Spleen (tissue), 11 donors: ENCODE results near the gene CRYBG1. TPM values are rescaled to one million over a fixed set of nuclear protein-coding genes. Genes with fewer than 3 reads are reported as not detected.
"Not testable (repeated sequence)": the region's sequence is repeated elsewhere in the genome, so short reads cannot be mapped to it uniquely, and the experiment has no call there.

Source experiments
- DNase-seq: peaks from one replicate; pipeline ENCODE4 v3.0.0-alpha.2; 2020
- H3K27ac ChIP-seq, 8 donors: fragments of 200-600 bp; sonication (generic) in 7 of 8; 1 replicate in 4 of 8; 2 replicates in 4 of 8; pipeline versions ENCODE4 v1.5.0 to v1.8.0; 2016 to 2021; ENCODE audit warnings: inconsistent platforms in 4 of 8, mild to moderate bottlenecking in 4 of 8, moderate library complexity in 1 of 8
- H3K27me3 ChIP-seq, 7 donors: fragments of 200-600 bp; sonication (generic) in 6 of 7; replicated peaks in 1 of 7; 1 replicate in 4 of 7; 2 replicates in 3 of 7; pipeline versions ENCODE4 v1.5.0 to v1.8.0; 2016 to 2021; ENCODE audit warnings: inconsistent platforms in 3 of 7, mild to moderate bottlenecking in 1 of 7
- H3K36me3 ChIP-seq, 6 donors: fragments of 200-600 bp; sonication (generic) in 5 of 6; 1 replicate in 4 of 6; 2 replicates in 2 of 6; pipeline versions ENCODE4 v1.5.0 to v1.8.0; 2016 to 2021; ENCODE audit warnings: inconsistent platforms in 2 of 6
- H3K4me1 ChIP-seq, 6 donors: fragments of 200-600 bp; sonication (generic) in 5 of 6; 1 replicate in 3 of 6; 2 replicates in 3 of 6; pipeline versions ENCODE4 v1.5.0 to v1.8.0; 2016 to 2021; ENCODE audit warnings: inconsistent platforms in 3 of 6
- H3K4me3 ChIP-seq, 8 donors: fragments of 200-600 bp; sonication (generic) in 7 of 8; 1 replicate in 4 of 8; 2 replicates in 4 of 8; pipeline versions ENCODE4 v1.5.0 to v1.8.0; 2016 to 2021; ENCODE audit warnings: inconsistent platforms in 4 of 8, mild to moderate bottlenecking in 4 of 8, moderate library complexity in 2 of 8
- H3K9me3 ChIP-seq, 8 donors: fragments of 200-600 bp; sonication (generic) in 7 of 8; 1 replicate in 4 of 8; 2 replicates in 4 of 8; pipeline versions ENCODE4 v1.5.0 to v1.8.0; 2016 to 2021; ENCODE audit warnings: inconsistent platforms in 4 of 8
- POLR2A ChIP-seq, 3 donors: fragments of 450-650 bp; IDR thresholded peaks; one replicate each; pipeline ENCODE4 v1.5.1; 2017; ENCODE audit warnings: antibody characterized with exemption in 3 of 3, mild to moderate bottlenecking in 1 of 3
- POLR2AphosphoS5 ChIP-seq, 3 donors: sonication (generic); formaldehyde crosslinking; IDR thresholded peaks; one replicate each; pipeline ENCODE4 v1.5.1; 2017; ENCODE audit warnings: antibody characterized with exemption in 3 of 3
- WGBS, 5 donors: extraction: QIAGEN DNeasy Blood & Tissue Kit in 3 of 5; methylation state at CpG; one replicate each; pipeline versions ENCODE4 v1.1.5 to v1.1.7; 2013 to 2018; 5-methylcytosine and 5-hydroxymethylcytosine counted together
- intact Hi-C: fragments of 100-400 bp; cut with DNase I; formaldehyde crosslinking; loops from one replicate; pipeline ENCODE4 v1.15.0; 2023; ENCODE audit warnings: low total_unique reads
- polyA plus RNA-seq, 3 donors: library from polyadenylated mRNA; stranded (reverse); fragments of 200-250 nt; gene quantifications; one replicate each; pipeline ENCODE4 v1.2.1, GENCODE V29; 2013
- total RNA-seq, 7 donors: library from RNA; depleted of rRNA in 3 of 7; stranded (reverse); fragments of >200 nt in 3 of 7; fragmentation: NEBNext Ultra II Directional in 4 of 7; extraction: Animal tissue kit (Norgen Biotek cat#: 25700) in 4 of 7; gene quantifications; one replicate each; pipeline versions ENCODE4 v1.1.0 to v1.2.1, GENCODE V29; 2016 to 2021
- TF ChIP-seq, protein P1 (sequence below), 11 experiments: fragments of 200-600 bp in 7 of 11; fragments of 450-650 bp in 4 of 11; sonication (generic) in 4 of 11; IDR thresholded peaks in 8 of 11; conservative IDR thresholded peaks in 3 of 11; 1 replicate in 7 of 11; 2 replicates in 4 of 11; pipeline versions ENCODE4 v1.4.0 to v1.8.0; 2016 to 2021; ENCODE audit warnings: antibody characterized with exemption in 11 of 11, inconsistent platforms in 4 of 11, mild to moderate bottlenecking in 1 of 11
- donor health status: healthy with polysubstance abuse.
- donor health status: DM: no; HTN: no; CAD: no; lungs with moderate emphysema.
- donor health status: DM: no; HTN: no; CAD: no.
- donor health status: Bipolar disorder and iron deficiency.
- donor health status: healthy.
- donor health status: DM: no; HTN: no; CAD: no.
- donor health status: DM: yes; HTN: yes; CAD: no.

The CRYBG1 gene
- total and polyA plus RNA-seq, 10 donors: 5.6 to 39.1 (median 28.1) TPM

DNA sequence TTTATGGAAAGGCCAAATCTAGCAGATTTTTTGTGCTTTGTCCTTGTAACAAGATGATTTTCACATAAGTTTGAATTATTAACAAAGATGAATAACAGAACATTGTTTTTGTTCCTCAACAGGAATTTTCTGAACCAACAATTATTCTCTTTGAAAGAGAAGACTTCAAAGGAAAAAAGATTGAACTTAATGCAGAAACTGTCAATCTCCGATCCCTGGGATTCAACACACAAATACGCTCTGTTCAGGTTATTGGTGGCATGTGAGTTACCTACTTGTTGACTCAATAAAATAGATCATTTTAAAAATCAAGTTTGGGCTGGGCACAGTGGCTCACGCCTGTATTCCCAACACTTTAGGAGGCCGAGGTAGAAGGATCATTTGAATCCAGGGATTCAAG is 197.8 kb downstream of the CRYBG1 start:
- 96 to 98% (median 97%) methylated on average over 4 of the region's 4 CpGs for WGBS, 5 donors
- H3K27me3 ChIP-seq: no peaks in the 10 kb centered on the region
- H3K4me3 ChIP-seq: no peak overlapping the region
- DNase-seq: no peak
- H3K36me3 ChIP-seq: peaks cover 3 to 91% (median 60%) of the 10 kb centered on the region in 6 donors
- intact Hi-C loops: loop anchor here (5.0 kb wide), 1 partner anchor 46 kb away; no protein-coding TSS in a partner anchor
- H3K9me3 ChIP-seq: no peaks in the 10 kb centered on the region
- peaks cover 0 to 37% (median 0%) of the 10 kb centered on the region in 6 donors for H3K4me1 ChIP-seq
- TF ChIP-seq POLR2A (IDR thresholded peaks at IDR 0.05): no peak
- H3K27ac ChIP-seq: no peak overlapping the region

DNA sequence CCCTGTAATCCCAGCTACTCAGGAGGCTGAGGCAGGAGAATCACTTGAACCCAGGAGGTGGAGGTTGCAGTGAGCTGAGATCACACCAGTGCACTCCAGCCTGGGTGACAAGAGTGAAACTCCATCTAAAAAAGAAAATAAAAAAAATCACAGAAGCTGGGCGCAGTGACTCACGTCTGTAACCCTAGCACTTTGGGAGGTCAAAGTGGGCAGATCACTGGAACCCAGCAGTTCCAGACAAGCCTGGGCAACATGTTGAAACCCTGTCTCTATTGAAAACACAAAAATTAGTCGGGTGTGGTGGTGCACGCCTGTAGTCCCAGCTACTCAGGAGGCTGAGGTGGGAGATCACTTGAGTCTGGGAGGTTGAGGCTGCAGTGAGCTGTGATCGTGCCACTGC is 199.1 kb downstream of the CRYBG1 start:
- DNase-seq: not testable (repeated sequence)

GRCh38 chr6:106560996-106561685 is 200.6 kb downstream of the CRYBG1 start:
- Histone ChIP-seq H3K27me3 (no peaks in the 10 kb centered on the region), H3K36me3 (peaks cover 6 to 91% (median 60%) of the 10 kb centered on the region in 6 donors), H3K27ac (peak overlapping the region in 5 of 8 donors; percentile 29 to 72 (median 61)), H3K4me3 (no peak overlapping the region), H3K9me3 (no peaks in the 10 kb centered on the region), H3K4me1 (peaks cover 0 to 37% (median 0%) of the 10 kb centered on the region in 6 donors)
- no peak for TF ChIP-seq POLR2AphosphoS5 (IDR thresholded peaks at IDR 0.05)
- no peak for TF ChIP-seq POLR2A (IDR thresholded peaks at IDR 0.05)
- TF ChIP-seq, protein P1, sequence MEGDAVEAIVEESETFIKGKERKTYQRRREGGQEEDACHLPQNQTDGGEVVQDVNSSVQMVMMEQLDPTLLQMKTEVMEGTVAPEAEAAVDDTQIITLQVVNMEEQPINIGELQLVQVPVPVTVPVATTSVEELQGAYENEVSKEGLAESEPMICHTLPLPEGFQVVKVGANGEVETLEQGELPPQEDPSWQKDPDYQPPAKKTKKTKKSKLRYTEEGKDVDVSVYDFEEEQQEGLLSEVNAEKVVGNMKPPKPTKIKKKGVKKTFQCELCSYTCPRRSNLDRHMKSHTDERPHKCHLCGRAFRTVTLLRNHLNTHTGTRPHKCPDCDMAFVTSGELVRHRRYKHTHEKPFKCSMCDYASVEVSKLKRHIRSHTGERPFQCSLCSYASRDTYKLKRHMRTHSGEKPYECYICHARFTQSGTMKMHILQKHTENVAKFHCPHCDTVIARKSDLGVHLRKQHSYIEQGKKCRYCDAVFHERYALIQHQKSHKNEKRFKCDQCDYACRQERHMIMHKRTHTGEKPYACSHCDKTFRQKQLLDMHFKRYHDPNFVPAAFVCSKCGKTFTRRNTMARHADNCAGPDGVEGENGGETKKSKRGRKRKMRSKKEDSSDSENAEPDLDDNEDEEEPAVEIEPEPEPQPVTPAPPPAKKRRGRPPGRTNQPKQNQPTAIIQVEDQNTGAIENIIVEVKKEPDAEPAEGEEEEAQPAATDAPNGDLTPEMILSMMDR (IDR thresholded peaks at IDR 0.05 in 8 of 11, conservative IDR thresholded peaks at IDR 0.05 in 3 of 11): no peak
- WGBS, 5 donors: 83 to 87% (median 84%) methylated on average over 7 of the region's 7 CpGs
- DNase-seq: no peak
- intact Hi-C loops: loop anchor here (10.0 kb wide), 1 partner anchor 226 kb away; no protein-coding TSS in a partner anchor

More for the DNA sequence above, 199.1 kb downstream of the CRYBG1 start:
- not testable (repeated sequence) for H3K27ac ChIP-seq, H3K4me3 ChIP-seq, H3K9me3 ChIP-seq, H3K27me3 ChIP-seq
- 89 to 98% (median 92%) methylated on average over 5 of the region's 5 CpGs for WGBS, 5 donors
- H3K4me1 ChIP-seq: peaks cover 0 to 37% (median 0%) of the 10 kb centered on the region in 6 donors
- intact Hi-C loops: loop anchor here (5.0 to 10.0 kb wide), 2 partner anchors 47 to 225 kb away; no protein-coding TSS in a partner anchor
- peaks cover 6 to 91% (median 60%) of the 10 kb centered on the region in 6 donors for H3K36me3 ChIP-seq

- WGBS, 5 donors: 40 to 62% (median 51%) methylated on average over 6 of the region's 6 CpGs
- TF ChIP-seq, protein P1 (IDR thresholded peaks at IDR 0.05 in 8 of 11, conservative IDR thresholded peaks at IDR 0.05 in 3 of 11): no peak
- TF ChIP-seq POLR2A (IDR thresholded peaks at IDR 0.05) (no peak), POLR2AphosphoS5 (IDR thresholded peaks at IDR 0.05) (no peak)
- Histone ChIP-seq H3K27me3 (no peaks in the 10 kb centered on the region), H3K9me3 (no peaks in the 10 kb centered on the region), H3K4me1 (peaks cover 0 to 40% (median 0%) of the 10 kb centered on the region in 6 donors), H3K4me3 (no peak overlapping the region), H3K27ac (peak overlapping the region in 6 of 8 donors; percentile 23 to 72 (median 45)), H3K36me3 (peaks cover 6 to 96% (median 61%) of the 10 kb centered on the region in 6 donors)
- DNase-seq: no peak
- intact Hi-C loops: loop anchor here (10.0 kb wide), 1 partner anchor 227 kb away; no protein-coding TSS in a partner anchor
Observed at GRCh38 chr6:106561686-106562405, 201.3 kb downstream of the CRYBG1 start.
